Neural progenitor cell (in vitro differentiated cells): Measurements from ENCODE around the gene ODF2. TPM values are rescaled to one million over a fixed set of nuclear protein-coding genes. Genes with fewer than 3 reads are reported as not detected.
A peak's percentile ranks its signal among the peaks of the same experiment; 100 is the strongest.

Source experiments
- DNase-seq: peaks from one replicate; pipeline ENCODE4 v3.0.0-alpha.2; 2016; ENCODE audit warnings: low spot score
- H2AFZ ChIP-seq: fragments of 200-600 bp; sonication (generic); replicated peaks from 2 replicates; pipeline ENCODE4 v1.6.1; 2016; ENCODE audit warnings: antibody characterized with exemption
- H3F3A ChIP-seq: fragments of 200-600 bp; sonication (generic); 2 replicates; pipeline ENCODE4 v1.6.1; 2016; ENCODE audit warnings: antibody characterized with exemption, low read depth
- H3K27ac ChIP-seq: fragments of 200-600 bp; sonication (generic); 2 replicates; pipeline ENCODE4 v1.5.1; 2016; ENCODE audit warnings: mild to moderate bottlenecking
- H3K27me3 ChIP-seq: fragments of 200-600 bp; sonication (generic); 2 replicates; pipeline ENCODE4 v1.6.1; 2016; ENCODE audit warnings: mild to moderate bottlenecking, moderate library complexity
- H3K36me3 ChIP-seq: fragments of 200-600 bp; sonication (generic); 2 replicates; pipeline ENCODE4 v1.5.1; 2016
- H3K4me1 ChIP-seq: fragments of 200-600 bp; sonication (generic); 2 replicates; pipeline ENCODE4 v1.6.1; 2016; ENCODE audit warnings: mixed run types
- H3K4me2 ChIP-seq: fragments of 200-600 bp; sonication (generic); 2 replicates; pipeline ENCODE4 v1.6.1; 2016
- H3K4me3 ChIP-seq: fragments of 200-600 bp; sonication (generic); 2 replicates; pipeline ENCODE4 v1.5.1; 2016
- H3K79me2 ChIP-seq: fragments of 200-600 bp; sonication (generic); 2 replicates; pipeline ENCODE4 v1.6.1; 2016; ENCODE audit warnings: low read depth
- H3K9ac ChIP-seq: fragments of 200-600 bp; sonication (generic); 2 replicates; pipeline ENCODE4 v1.6.1; 2016
- H3K9me3 ChIP-seq: fragments of 200-600 bp; sonication (generic); 2 replicates; pipeline ENCODE4 v1.5.1; 2016; ENCODE audit warnings: low read depth
- H4K20me1 ChIP-seq: fragments of 200-600 bp; sonication (generic); 2 replicates; pipeline ENCODE4 v1.6.1; 2016; ENCODE audit warnings: low read depth
- H3K27ac Mint-ChIP-seq: 3 replicates; pipeline ENCODE4 v1.8.0; 2021; ENCODE audit warnings: mixed read lengths
- H3K27me3 Mint-ChIP-seq: 2 replicates; pipeline ENCODE4 v1.8.0; 2022; ENCODE audit warnings: low read depth, mild to moderate bottlenecking, inconsistent platforms, moderate library complexity, mixed read lengths; ENCODE audit not compliant: insufficient read depth
- H3K36me3 Mint-ChIP-seq: 3 replicates; pipeline ENCODE4 v1.8.0; 2021; ENCODE audit warnings: mixed read lengths
- H3K4me1 Mint-ChIP-seq: 3 replicates; pipeline ENCODE4 v1.8.0; 2021; ENCODE audit warnings: mixed read lengths
- H3K4me3 Mint-ChIP-seq: 3 replicates; pipeline ENCODE4 v1.8.0; 2021; ENCODE audit warnings: mild to moderate bottlenecking, moderate library complexity, mixed read lengths
- H3K9me3 Mint-ChIP-seq: 3 replicates; pipeline ENCODE4 v1.8.0; 2020; ENCODE audit warnings: mixed read lengths
- EZH2 ChIP-seq: fragments of 200-600 bp; sonication (generic); IDR thresholded peaks from 2 replicates; pipeline ENCODE4 v1.6.1; 2017; ENCODE audit warnings: antibody characterized with exemption, mild to moderate bottlenecking, moderate library complexity
- EZH2phosphoT487 ChIP-seq: fragments of 200-600 bp; sonication (generic); IDR thresholded peaks from 2 replicates; pipeline ENCODE4 v1.6.1; 2017; ENCODE audit warnings: antibody characterized with exemption
- total RNA-seq: library from RNA; depleted of rRNA; stranded (reverse); fragments of >200 nt; gene quantifications from 2 replicates; pipeline ENCODE4 v1.2.3, GENCODE V29; 2015; ENCODE audit warnings: low replicate concordance
- TF ChIP-seq, protein P1 (sequence below): fragments of 200-600 bp; sonication (generic); IDR thresholded peaks from 2 replicates; pipeline ENCODE4 v1.5.1; 2017; ENCODE audit warnings: antibody characterized with exemption, mild to moderate bottlenecking

Gene ODF2
- total RNA-seq, 1 donor from 2014 or later: 40.6 TPM

DNA sequence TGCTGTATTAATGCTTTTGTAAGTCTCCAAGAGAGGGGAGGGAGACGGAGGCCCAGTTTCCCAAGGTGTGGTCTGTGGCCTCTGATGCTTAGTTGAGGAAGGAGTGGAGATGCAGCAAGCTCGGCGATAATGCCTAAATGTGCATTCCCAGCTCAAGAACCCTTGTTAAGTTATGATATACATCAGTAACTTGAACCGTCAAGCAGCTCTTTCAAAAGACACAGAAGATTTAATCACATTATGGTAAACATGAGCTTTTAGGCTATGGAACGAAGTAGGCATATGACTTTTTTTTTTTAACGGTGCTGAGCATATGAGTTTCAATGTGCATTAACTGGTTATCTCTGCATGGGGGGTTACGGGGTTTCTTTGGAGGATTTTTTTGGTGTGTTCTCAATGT, 26.4 kb downstream of the ODF2 start:
- Histone ChIP-seq H3K4me3 (no peak overlapping the region), H3K4me2 (no peak overlapping the region), H3K27me3 (no peaks in the 10 kb centered on the region), H3K9ac (no peak overlapping the region), H3K79me2 (no peaks in the 10 kb centered on the region), H3K4me1 (no peaks in the 10 kb centered on the region), H3F3A (no peaks in the 10 kb centered on the region), H2AFZ (no peak overlapping the region), H4K20me1 (no peaks in the 10 kb centered on the region), H3K36me3 (no peaks in the 10 kb centered on the region), H3K27ac (no peak overlapping the region), H3K9me3 (no peaks in the 10 kb centered on the region)
- H3K4me1 Mint-ChIP-seq: no peaks in the 10 kb centered on the region
- peaks cover 37% of the 10 kb centered on the region for H3K36me3 Mint-ChIP-seq
- TF ChIP-seq EZH2phosphoT487: no peak
- TF ChIP-seq, protein P1, sequence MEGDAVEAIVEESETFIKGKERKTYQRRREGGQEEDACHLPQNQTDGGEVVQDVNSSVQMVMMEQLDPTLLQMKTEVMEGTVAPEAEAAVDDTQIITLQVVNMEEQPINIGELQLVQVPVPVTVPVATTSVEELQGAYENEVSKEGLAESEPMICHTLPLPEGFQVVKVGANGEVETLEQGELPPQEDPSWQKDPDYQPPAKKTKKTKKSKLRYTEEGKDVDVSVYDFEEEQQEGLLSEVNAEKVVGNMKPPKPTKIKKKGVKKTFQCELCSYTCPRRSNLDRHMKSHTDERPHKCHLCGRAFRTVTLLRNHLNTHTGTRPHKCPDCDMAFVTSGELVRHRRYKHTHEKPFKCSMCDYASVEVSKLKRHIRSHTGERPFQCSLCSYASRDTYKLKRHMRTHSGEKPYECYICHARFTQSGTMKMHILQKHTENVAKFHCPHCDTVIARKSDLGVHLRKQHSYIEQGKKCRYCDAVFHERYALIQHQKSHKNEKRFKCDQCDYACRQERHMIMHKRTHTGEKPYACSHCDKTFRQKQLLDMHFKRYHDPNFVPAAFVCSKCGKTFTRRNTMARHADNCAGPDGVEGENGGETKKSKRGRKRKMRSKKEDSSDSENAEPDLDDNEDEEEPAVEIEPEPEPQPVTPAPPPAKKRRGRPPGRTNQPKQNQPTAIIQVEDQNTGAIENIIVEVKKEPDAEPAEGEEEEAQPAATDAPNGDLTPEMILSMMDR: no peak
- no peak for TF ChIP-seq EZH2
- no peak overlapping the region for H3K4me3 Mint-ChIP-seq
- no peak for DNase-seq
- peaks cover 4% of the 10 kb centered on the region for H3K27me3 Mint-ChIP-seq
- no peaks in the 10 kb centered on the region for H3K9me3 Mint-ChIP-seq
- H3K27ac Mint-ChIP-seq: no peak overlapping the region

DNA sequence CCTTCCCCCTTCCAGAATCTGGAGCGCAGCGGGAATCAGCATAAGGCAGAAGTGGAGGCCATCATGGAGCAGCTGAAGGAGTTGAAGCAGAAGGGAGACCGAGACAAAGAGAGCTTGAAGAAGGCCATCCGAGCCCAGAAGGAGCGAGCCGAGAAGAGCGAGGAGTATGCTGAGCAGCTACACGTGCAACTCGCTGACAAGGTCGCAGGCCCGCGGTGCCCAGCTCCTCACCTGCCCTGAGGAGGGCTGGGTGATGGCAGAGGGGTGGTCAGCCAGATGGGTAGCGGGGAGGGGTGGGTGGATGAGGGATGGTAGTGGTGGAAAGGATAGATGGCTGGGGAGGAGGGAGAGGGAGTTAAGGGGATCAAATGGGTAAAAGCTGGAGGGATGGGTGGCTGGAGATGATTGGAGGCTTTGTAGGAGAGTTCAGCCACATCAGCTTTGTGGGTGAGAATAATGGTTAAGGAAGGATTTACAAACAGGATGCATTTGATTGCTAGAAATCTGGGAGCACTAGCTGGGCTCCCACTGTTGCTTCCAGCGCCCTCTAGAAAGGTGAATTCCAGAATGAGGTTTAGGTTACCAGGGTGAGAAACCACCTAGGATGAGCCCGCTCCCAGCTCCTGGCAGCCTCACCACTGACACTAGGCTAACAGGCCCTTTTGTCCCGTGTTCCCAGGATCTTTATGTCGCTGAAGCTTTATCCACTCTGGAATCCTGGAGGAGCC, 29.0 kb downstream of the ODF2 start:
- Histone ChIP-seq H3K27me3 (no peaks in the 10 kb centered on the region), H3K4me1 (no peaks in the 10 kb centered on the region), H2AFZ (no peak overlapping the region), H3K4me2 (no peak overlapping the region), H4K20me1 (no peaks in the 10 kb centered on the region), H3K9me3 (no peaks in the 10 kb centered on the region), H3K4me3 (no peak overlapping the region), H3F3A (no peaks in the 10 kb centered on the region), H3K27ac (peak overlapping the region; percentile 23), H3K9ac (no peak overlapping the region), H3K79me2 (no peaks in the 10 kb centered on the region), H3K36me3 (no peaks in the 10 kb centered on the region)
- Mint-ChIP-seq H3K27me3 (peaks cover under 1% of the 10 kb centered on the region), H3K4me3 (no peak overlapping the region), H3K36me3 (peaks cover 49% of the 10 kb centered on the region), H3K9me3 (no peaks in the 10 kb centered on the region), H3K27ac (no peak overlapping the region), H3K4me1 (no peaks in the 10 kb centered on the region)
- TF ChIP-seq, protein P1: no peak
- TF ChIP-seq EZH2phosphoT487 (no peak), EZH2 (no peak)
- no peak for DNase-seq

DNA sequence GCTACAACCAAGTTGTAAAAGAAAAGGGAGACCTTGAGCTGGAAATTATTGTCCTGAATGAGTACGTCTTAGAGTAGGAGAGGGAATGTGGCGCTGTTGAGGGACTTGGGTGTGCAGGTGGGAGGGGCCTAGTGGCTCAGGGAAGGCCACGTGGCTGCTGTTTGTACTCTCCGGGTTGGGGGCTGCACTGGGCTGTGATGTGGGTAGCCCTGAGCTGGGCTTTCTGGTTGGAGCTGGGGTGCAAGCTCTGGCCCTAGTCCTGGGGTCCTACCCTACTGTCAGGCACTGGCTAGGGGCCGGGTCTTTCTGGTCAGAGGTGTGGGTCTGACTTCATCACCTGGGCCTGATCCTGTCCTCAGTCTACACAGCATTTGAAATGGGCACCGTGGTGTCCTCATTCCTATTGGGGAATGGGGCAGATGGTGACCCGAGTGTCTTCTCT, 29.6 kb downstream of the ODF2 start:
- H3K9me3 ChIP-seq: no peaks in the 10 kb centered on the region
- no peaks in the 10 kb centered on the region for H3K4me1 ChIP-seq

More for the DNA sequence above, 29.6 kb downstream of the ODF2 start:
- Mint-ChIP-seq H3K4me3 (no peak overlapping the region), H3K9me3 (no peaks in the 10 kb centered on the region), H3K36me3 (peaks cover 51% of the 10 kb centered on the region), H3K4me1 (no peaks in the 10 kb centered on the region), H3K27ac (no peak overlapping the region), H3K27me3 (no peaks in the 10 kb centered on the region)
- DNase-seq: peak; percentile 17
- TF ChIP-seq EZH2phosphoT487: no peak
- TF ChIP-seq, protein P1: no peak
- no peak for TF ChIP-seq EZH2
- Histone ChIP-seq H3K27me3 (no peaks in the 10 kb centered on the region), H3K9ac (no peak overlapping the region), H4K20me1 (no peaks in the 10 kb centered on the region), H3K36me3 (no peaks in the 10 kb centered on the region), H3K4me3 (no peak overlapping the region), H3K79me2 (no peaks in the 10 kb centered on the region), H3F3A (no peaks in the 10 kb centered on the region), H2AFZ (no peak overlapping the region), H3K27ac (peak overlapping the region; percentile 23), H3K4me2 (no peak overlapping the region)
